Stomach (tissue), 4 donors: ENCODE results near the gene DUOXA1.

Source experiments
- POLR2AphosphoS5 ChIP-seq, 3 donors: sonication (generic); formaldehyde crosslinking; IDR thresholded peaks; one replicate each; pipeline ENCODE4 v1.6.1; 2016; ENCODE audit warnings: antibody characterized with exemption in 3 of 3
- TF ChIP-seq, protein P1 (sequence below), 7 experiments: fragments of 450-650 bp in 4 of 7; fragments of 200-600 bp in 3 of 7; sonication (generic) in 3 of 7; IDR thresholded peaks; one replicate each; pipeline ENCODE4 v1.5.1; 2016 to 2019; ENCODE audit warnings: antibody characterized with exemption in 7 of 7, control low read depth in 2 of 7, mild to moderate bottlenecking in 1 of 7

DNA sequence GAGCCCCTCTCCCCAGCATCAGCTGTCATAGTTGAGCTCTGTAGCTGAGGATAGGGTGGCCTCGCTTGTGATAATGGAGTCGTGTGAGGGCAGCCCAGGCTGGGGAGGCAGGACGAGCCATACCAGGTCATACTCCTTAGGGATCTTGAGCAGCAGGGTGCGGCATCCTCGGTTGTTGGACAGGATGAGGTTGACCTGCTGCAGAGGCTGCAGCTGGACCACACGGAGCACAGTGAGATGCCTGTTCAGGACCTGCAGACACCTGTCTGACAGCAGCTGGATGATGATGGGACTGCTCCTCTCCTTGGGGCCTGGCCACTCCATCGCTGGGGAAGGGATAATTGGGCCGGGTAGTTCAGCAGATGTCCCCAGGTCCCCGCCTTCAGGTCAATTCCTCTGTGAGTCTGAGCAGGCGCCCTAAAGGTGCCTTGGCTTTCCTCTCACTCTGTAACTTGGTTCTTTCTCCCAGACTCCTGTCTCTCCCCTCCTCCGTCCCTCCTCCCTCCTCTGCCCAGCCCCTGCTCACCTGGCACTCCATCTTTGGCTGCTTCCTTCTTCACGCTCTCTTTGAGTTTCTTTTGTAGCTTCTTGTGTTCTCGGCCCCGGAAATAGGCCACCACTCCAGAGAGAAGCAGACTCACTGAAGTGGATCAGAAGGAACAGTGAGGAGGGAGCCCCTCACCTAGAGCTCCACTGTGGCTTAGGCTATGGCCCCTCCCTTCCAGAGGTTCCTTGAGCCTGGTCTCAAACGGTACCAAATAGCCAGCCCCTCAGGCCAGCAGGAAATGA is 23.5 kb downstream of the DUOXA1 start:
- TF ChIP-seq, protein P1, sequence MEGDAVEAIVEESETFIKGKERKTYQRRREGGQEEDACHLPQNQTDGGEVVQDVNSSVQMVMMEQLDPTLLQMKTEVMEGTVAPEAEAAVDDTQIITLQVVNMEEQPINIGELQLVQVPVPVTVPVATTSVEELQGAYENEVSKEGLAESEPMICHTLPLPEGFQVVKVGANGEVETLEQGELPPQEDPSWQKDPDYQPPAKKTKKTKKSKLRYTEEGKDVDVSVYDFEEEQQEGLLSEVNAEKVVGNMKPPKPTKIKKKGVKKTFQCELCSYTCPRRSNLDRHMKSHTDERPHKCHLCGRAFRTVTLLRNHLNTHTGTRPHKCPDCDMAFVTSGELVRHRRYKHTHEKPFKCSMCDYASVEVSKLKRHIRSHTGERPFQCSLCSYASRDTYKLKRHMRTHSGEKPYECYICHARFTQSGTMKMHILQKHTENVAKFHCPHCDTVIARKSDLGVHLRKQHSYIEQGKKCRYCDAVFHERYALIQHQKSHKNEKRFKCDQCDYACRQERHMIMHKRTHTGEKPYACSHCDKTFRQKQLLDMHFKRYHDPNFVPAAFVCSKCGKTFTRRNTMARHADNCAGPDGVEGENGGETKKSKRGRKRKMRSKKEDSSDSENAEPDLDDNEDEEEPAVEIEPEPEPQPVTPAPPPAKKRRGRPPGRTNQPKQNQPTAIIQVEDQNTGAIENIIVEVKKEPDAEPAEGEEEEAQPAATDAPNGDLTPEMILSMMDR (IDR thresholded peaks at IDR 0.05): no peak
- no peak for TF ChIP-seq POLR2AphosphoS5 (IDR thresholded peaks at IDR 0.05)
